Cardiac fibroblast (primary cell): ENCODE measurements around the gene TEX14.

Source experiments
- DNase-seq, 2 donors: peaks; one replicate each; pipeline versions ENCODE4 v3.0.0 to v3.0.0-alpha.2; 2010; ENCODE audit warnings: low read depth in 2 of 2
- H3K4me3 ChIP-seq, 2 donors: replicated peaks in 1 of 2; 1 replicate in 1 of 2; 2 replicates in 1 of 2; pipeline ENCODE4 v1.5.1; 2011; ENCODE audit warnings: low read depth in 2 of 2, low read length in 2 of 2, mild to moderate bottlenecking in 2 of 2, moderate library complexity in 1 of 2
- TF ChIP-seq, protein P1 (sequence below): IDR thresholded peaks from one replicate; pipeline ENCODE4 v1.5.1; 2011; ENCODE audit warnings: low read depth, mild to moderate bottlenecking, low read length, inconsistent platforms

Gene TEX14

GRCh38 chr17:58514770-58515157 is 177.1 kb downstream of the TEX14 start:
- H3K4me3 ChIP-seq: peak overlapping the region; percentile 27 to 78
- TF ChIP-seq, protein P1, sequence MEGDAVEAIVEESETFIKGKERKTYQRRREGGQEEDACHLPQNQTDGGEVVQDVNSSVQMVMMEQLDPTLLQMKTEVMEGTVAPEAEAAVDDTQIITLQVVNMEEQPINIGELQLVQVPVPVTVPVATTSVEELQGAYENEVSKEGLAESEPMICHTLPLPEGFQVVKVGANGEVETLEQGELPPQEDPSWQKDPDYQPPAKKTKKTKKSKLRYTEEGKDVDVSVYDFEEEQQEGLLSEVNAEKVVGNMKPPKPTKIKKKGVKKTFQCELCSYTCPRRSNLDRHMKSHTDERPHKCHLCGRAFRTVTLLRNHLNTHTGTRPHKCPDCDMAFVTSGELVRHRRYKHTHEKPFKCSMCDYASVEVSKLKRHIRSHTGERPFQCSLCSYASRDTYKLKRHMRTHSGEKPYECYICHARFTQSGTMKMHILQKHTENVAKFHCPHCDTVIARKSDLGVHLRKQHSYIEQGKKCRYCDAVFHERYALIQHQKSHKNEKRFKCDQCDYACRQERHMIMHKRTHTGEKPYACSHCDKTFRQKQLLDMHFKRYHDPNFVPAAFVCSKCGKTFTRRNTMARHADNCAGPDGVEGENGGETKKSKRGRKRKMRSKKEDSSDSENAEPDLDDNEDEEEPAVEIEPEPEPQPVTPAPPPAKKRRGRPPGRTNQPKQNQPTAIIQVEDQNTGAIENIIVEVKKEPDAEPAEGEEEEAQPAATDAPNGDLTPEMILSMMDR: no peak
- DNase-seq: no peak

- DNase-seq: peak; percentile 60 to 79
- TF ChIP-seq, protein P1: no peak
- peak within 1 kb of the TSS; percentile 78 to 93 for H3K4me3 ChIP-seq
These were observed 177.7 kb downstream of the TEX14 start, which contains the start of gene MTMR4 for GRCh38 chr17:58513965-58514769. TSS of gene MTMR4 (minus strand) at chr17:58514638. CDS start at chr17:58514407, 231 bp downstream.

DNA sequence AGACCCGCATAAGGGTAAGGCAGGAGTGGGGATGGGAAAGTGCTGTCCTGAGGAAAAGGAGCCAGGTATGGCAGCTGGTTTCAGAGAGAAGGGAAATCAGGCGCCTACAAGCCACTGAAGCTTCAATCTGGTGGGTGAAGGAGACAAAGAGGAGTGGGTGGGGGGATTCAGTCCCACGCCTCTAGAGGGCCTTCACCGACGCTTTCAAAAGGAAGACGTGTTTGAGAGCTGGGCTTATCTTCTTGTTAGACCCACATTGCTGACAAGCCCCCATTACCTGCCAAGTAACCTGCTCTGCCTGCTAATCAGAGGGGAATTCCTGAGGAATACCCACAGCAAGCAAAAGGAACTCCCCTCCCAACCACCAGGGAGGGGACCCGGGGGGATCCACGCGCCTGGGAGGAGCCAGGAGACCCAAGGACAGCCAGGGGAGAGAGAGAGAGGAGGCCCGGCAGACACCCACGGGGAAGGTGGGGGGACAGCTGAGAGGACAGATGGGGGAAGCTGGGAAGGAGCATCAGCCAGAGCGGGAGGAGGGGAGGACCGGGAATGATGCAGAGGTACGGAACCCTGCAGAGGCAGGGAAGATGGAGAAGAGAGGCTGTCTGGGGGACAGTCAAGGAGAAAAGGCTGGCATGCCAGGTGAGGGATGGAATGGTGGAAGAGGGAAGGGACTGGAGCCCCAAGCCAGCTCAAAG is 178.4 kb downstream of the TEX14 start:
- TF ChIP-seq, protein P1: no peak
- no peak for DNase-seq
- H3K4me3 ChIP-seq: peak overlapping the region; percentile 78 to 93

- no peak for DNase-seq
- TF ChIP-seq, protein P1: no peak
- no peak overlapping the region for H3K4me3 ChIP-seq
These were observed 181.8 kb downstream of the TEX14 start for GRCh38 chr17:58510075-58510474.

DNA sequence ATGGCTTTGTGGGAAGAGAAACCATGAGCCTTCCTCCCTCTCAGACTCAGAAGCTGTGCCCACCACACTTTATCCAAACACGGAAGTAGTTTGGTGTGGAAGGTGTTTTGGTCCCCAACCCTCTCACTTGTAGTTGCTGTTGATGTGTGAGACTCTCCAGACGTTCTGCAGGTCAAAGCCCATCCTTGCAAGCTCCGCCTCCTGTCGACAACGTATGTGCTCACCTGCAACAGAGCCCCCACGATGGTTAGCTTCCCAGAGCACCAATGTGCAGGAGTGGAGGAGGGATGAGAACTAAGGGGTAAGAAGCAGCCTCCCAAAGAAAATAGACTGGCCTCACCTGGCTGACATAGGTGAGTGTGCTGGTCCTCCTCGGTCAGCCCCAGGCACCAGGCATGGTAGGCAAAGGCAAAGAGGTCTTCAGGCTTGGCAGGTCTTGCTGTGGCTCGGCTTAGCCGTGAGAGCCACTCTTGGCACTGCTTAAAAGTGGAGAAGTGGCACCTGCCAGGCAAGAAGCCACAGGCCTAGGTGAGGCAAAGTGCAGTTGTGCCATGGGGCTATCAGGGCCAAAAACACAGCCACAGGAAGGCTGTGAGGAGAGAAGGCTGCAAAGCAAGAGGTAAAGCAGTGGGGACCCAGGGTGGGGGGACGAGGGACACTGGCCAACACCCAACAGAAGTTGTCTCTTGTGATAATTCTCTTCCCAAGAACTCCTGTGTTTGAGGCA is 183.3 kb downstream of the TEX14 start:
- TF ChIP-seq, protein P1: no peak
- no peak for DNase-seq
- no peak overlapping the region for H3K4me3 ChIP-seq

GRCh38 chr17:58507123-58507634 is 184.7 kb downstream of the TEX14 start:
- DNase-seq: peak; percentile 29 to 86
- TF ChIP-seq, protein P1: no peak
- no peak overlapping the region for H3K4me3 ChIP-seq
